ENCODE results near the gene SLC29A3. TPM values are rescaled to one million over a fixed set of nuclear protein-coding genes. Genes with fewer than 3 reads are reported as not detected.

SLC29A3 gene
- total RNA-seq, 1 donor from 2014 or later: 4.4 TPM

DNA sequence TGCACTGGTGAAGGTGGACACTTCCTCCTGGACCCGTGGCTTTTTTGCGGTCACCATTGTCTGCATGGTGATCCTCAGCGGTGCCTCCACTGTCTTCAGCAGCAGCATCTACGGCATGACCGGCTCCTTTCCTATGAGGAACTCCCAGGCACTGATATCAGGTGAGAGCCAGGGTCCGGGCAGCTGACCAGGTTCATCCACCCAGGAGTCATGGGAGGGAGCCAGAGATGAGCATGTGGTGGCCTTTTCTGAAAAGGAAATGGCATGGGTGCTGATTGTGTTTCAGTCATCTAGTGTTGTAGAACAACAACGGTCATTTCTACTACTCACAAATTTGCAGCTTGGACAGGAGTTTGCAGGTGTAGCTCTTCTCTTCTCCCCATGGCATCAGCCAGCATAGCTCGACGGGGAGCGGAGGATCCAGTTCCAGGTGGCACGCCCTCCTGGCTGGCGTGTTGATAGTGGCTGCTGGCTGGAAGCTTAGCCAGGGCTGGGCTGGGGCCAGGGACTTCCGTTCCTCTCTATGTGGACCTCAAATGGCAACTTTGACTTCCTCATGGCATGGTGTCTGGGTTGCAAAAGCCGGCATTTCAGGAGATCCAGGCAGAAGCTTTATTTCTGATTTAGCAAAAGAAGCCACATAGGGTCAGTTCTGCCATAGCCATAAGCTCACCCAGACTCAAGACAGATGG, 32.7 kb downstream of the SLC29A3 start:
- Mint-ChIP-seq H3K9me3 (ENCODE audit: unreplicated experiment) (no peaks in the 10 kb centered on the region), H3K4me3 (ENCODE audit: unreplicated experiment) (no peak overlapping the region), H3K27ac (ENCODE audit: unreplicated experiment) (no peak overlapping the region), H3K4me1 (ENCODE audit: unreplicated experiment) (no peaks in the 10 kb centered on the region), H3K27me3 (ENCODE audit: unreplicated experiment) (peaks cover 3% of the 10 kb centered on the region), H3K36me3 (ENCODE audit: unreplicated experiment) (peaks cover 1% of the 10 kb centered on the region)
- no peak for DNase-seq (ENCODE audit: extremely low spot score, unreplicated experiment)
- no peak for TF ChIP-seq CTCF (IDR thresholded peaks at IDR 0.05)

GRCh38 chr10:71353639-71354038, 34.6 kb downstream of the SLC29A3 start:
- H3K36me3 Mint-ChIP-seq (ENCODE audit: unreplicated experiment): peaks cover 1% of the 10 kb centered on the region
- no peaks in the 10 kb centered on the region for H3K4me1 Mint-ChIP-seq (ENCODE audit: unreplicated experiment)
- no peaks in the 10 kb centered on the region for H3K9me3 Mint-ChIP-seq (ENCODE audit: unreplicated experiment)
- no peak for DNase-seq (ENCODE audit: extremely low spot score, unreplicated experiment)
- H3K27ac Mint-ChIP-seq (ENCODE audit: unreplicated experiment): no peak overlapping the region
- TF ChIP-seq CTCF (IDR thresholded peaks at IDR 0.05): no peak
- no peak overlapping the region for H3K4me3 Mint-ChIP-seq (ENCODE audit: unreplicated experiment)
- peaks cover 3% of the 10 kb centered on the region for H3K27me3 Mint-ChIP-seq (ENCODE audit: unreplicated experiment)

GRCh38 chr10:71354776-71355175, 35.7 kb downstream of the SLC29A3 start:
- no peak overlapping the region for H3K27ac Mint-ChIP-seq (ENCODE audit: unreplicated experiment)
- peaks cover 1% of the 10 kb centered on the region for H3K36me3 Mint-ChIP-seq (ENCODE audit: unreplicated experiment)
- peaks cover 3% of the 10 kb centered on the region for H3K27me3 Mint-ChIP-seq (ENCODE audit: unreplicated experiment)
- H3K4me1 Mint-ChIP-seq (ENCODE audit: unreplicated experiment): no peaks in the 10 kb centered on the region
- H3K9me3 Mint-ChIP-seq (ENCODE audit: unreplicated experiment): no peaks in the 10 kb centered on the region
- no peak for TF ChIP-seq CTCF (IDR thresholded peaks at IDR 0.05)
- no peak for DNase-seq (ENCODE audit: extremely low spot score, unreplicated experiment)
- H3K4me3 Mint-ChIP-seq (ENCODE audit: unreplicated experiment): no peak overlapping the region

DNA sequence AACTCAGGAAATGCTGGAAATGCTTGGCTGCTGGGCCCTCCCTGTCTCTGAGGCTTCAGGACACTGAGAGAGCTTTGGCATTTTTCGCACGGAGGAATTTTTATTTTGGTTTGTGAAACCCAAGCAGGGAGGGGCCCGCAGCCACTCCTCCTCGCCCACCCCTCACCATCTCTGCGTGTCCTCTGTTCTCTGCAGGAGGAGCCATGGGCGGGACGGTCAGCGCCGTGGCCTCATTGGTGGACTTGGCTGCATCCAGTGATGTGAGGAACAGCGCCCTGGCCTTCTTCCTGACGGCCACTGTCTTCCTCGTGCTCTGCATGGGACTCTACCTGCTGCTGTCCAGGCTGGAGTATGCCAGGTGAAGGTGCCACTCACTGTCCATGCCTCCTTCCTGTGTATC, 36.8 kb downstream of the SLC29A3 start:
- no peak overlapping the region for H3K4me3 Mint-ChIP-seq (ENCODE audit: unreplicated experiment)
- TF ChIP-seq CTCF (IDR thresholded peaks at IDR 0.05): no peak
- peaks cover 3% of the 10 kb centered on the region for H3K27me3 Mint-ChIP-seq (ENCODE audit: unreplicated experiment)
- H3K4me1 Mint-ChIP-seq (ENCODE audit: unreplicated experiment): no peaks in the 10 kb centered on the region
- peaks cover 1% of the 10 kb centered on the region for H3K36me3 Mint-ChIP-seq (ENCODE audit: unreplicated experiment)
- no peaks in the 10 kb centered on the region for H3K9me3 Mint-ChIP-seq (ENCODE audit: unreplicated experiment)
- DNase-seq (ENCODE audit: extremely low spot score, unreplicated experiment): no peak
- H3K27ac Mint-ChIP-seq (ENCODE audit: unreplicated experiment): no peak overlapping the region

GRCh38 chr10:71357792-71358265, 38.8 kb downstream of the SLC29A3 start:
- no peaks in the 10 kb centered on the region for H3K27me3 Mint-ChIP-seq (ENCODE audit: unreplicated experiment)
- H3K36me3 Mint-ChIP-seq (ENCODE audit: unreplicated experiment): peaks cover 5% of the 10 kb centered on the region
- no peaks in the 10 kb centered on the region for H3K4me1 Mint-ChIP-seq (ENCODE audit: unreplicated experiment)
- TF ChIP-seq CTCF (IDR thresholded peaks at IDR 0.05): no peak
- H3K9me3 Mint-ChIP-seq (ENCODE audit: unreplicated experiment): no peaks in the 10 kb centered on the region
- DNase-seq (ENCODE audit: extremely low spot score, unreplicated experiment): no peak
- H3K4me3 Mint-ChIP-seq (ENCODE audit: unreplicated experiment): no peak overlapping the region
- H3K27ac Mint-ChIP-seq (ENCODE audit: unreplicated experiment): no peak overlapping the region
